Medulla oblongata (tissue), 1 donor: ENCODE data around the gene KDM4B.
"Not testable (repeated sequence)": the region's sequence is repeated elsewhere in the genome, so short reads cannot be mapped to it uniquely, and the experiment has no call there.

Source experiments
- DNase-seq: peaks from one replicate; pipeline ENCODE4 v3.0.0-alpha.2; 2015; ENCODE audit errors: extremely low spot score

Gene KDM4B

DNA sequence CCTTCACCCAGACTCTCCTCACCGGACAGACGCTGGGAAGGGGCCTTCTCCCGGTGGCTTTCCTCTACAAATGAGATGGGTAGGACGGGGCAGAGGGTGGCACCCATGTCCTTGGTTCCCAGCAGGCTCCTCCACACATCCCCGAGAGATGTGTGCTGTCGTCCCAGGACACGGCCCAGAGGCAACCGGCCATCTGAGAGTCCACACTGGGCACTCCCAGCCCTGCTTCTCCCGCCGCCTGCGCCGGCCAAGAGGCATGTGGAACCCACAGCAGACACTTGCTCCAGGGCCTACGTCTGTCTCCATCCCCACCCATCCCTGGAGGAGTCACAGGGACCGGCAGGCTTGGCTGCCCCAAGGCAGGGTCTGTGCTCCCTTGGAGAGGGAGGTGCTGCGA is 179.9 kb downstream of the KDM4B start:
- no peak for DNase-seq

DNA sequence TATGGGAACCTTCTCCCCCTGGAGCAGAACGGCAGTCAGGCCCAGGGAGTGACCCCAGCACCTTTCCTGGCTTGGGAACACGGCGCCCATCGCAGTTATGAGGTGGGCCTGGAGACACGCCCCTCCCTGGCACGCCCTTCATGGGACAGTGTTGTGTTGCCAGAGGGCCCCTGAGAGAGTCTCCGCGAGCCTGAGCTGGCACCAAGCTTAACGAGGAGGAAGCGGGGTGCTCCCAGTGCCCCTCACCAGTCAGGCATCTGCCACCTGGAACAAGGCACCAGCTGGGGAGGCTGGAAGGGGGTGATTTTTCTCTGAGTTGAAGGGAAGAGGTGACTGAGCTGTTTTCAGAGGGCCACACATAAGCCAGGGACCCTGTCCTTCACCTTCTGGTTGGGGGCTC is 180.6 kb downstream of the KDM4B start:
- no peak for DNase-seq

DNA sequence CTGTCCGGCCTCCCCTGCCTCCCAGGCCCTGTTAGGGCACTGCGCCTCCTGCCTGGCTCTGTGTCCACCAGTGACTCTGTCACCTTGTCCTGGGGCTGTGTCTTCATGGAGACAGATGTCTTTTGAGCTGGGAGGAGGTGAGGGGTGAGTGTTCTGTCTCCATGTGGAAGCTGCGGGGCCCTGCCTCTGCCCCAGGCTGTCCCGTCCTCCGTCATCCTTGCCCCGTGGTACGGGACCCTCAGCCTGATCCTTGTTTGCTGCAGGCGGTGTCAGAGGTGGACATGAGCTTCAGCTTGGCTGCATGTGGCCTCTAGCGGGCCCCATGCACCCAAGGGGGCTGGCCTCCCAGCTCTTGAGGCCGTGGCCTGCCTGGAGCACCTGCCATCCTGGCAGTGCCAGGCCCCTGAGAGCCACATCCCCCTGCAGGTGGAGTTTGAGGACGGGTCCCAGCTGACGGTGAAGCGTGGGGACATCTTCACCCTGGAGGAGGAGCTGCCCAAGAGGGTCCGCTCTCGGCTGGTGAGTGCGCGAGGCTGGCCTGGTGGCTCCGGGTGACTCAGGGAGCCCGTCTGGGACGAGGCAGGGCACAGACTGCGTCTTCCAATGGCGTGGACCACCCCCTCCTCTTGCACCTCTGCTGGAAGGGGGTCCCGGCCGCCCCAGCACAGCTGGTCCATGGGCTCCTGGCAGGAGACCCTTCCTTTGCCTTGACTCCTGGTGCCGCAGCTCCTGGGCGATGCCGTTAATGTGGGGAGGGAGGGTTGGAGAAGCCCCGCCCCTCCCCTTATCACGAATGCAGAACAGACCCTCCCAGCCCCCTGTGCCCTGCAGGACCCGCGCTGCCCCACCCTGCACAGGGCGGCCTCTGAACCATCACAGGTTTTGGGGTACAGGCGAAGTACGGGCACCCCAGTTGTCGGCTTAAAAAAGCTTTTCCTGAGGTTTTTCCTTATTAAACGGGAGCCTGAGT is 181.3 kb downstream of the KDM4B start:
- DNase-seq: no peak

DNA sequence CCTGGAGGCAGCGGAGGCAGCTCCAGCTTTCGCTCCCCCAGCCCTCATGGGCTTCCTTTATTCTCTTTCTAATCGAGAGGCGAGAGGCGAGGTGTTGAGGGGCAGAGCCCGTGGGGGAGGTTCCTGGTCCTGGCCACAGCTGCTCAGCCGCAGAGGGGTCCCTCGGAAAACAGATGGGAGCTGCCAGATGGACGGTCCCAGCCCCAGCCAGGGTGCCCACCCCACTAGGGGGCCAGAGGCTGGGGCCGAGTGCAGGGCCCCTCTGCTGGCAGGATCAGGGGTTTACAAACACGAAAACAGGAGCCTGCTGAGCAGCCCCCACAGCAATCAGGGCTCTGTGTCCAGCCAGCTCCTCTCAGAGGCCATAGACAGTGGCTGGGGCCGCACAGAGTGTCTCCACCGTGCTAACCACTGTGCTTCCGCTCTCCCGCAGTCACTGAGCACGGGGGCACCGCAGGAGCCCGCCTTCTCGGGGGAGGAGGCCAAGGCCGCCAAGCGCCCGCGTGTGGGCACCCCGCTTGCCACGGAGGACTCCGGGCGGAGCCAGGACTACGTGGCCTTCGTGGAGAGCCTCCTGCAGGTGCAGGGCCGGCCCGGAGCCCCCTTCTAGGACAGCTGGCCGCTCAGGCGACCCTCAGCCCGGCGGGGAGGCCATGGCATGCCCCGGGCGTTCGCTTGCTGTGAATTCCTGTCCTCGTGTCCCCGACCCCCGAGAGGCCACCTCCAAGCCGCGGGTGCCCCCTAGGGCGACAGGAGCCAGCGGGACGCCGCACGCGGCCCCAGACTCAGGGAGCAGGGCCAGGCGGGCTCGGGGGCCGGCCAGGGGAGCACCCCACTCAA is 182.2 kb downstream of the KDM4B start:
- DNase-seq: no peak

DNA sequence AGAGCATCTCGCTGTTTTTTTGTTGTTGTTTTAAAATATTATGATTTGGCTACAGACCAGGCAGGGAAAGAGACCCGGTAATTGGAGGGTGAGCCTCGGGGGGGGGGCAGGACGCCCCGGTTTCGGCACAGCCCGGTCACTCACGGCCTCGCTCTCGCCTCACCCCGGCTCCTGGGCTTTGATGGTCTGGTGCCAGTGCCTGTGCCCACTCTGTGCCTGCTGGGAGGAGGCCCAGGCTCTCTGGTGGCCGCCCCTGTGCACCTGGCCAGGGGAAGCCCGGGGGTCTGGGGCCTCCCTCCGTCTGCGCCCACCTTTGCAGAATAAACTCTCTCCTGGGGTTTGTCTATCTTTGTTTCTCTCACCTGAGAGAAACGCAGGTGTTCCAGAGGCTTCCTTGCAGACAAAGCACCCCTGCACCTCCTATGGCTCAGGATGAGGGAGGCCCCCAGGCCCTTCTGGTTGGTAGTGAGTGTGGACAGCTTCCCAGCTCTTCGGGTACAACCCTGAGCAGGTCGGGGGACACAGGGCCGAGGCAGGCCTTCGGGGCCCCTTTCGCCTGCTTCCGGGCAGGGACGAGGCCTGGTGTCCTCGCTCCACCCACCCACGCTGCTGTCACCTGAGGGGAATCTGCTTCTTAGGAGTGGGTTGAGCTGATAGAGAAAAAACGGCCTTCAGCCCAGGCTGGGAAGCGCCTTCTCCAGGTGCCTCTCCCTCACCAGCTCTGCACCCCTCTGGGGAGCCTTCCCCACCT is 183.3 kb downstream of the KDM4B start:
- no peak for DNase-seq

DNA sequence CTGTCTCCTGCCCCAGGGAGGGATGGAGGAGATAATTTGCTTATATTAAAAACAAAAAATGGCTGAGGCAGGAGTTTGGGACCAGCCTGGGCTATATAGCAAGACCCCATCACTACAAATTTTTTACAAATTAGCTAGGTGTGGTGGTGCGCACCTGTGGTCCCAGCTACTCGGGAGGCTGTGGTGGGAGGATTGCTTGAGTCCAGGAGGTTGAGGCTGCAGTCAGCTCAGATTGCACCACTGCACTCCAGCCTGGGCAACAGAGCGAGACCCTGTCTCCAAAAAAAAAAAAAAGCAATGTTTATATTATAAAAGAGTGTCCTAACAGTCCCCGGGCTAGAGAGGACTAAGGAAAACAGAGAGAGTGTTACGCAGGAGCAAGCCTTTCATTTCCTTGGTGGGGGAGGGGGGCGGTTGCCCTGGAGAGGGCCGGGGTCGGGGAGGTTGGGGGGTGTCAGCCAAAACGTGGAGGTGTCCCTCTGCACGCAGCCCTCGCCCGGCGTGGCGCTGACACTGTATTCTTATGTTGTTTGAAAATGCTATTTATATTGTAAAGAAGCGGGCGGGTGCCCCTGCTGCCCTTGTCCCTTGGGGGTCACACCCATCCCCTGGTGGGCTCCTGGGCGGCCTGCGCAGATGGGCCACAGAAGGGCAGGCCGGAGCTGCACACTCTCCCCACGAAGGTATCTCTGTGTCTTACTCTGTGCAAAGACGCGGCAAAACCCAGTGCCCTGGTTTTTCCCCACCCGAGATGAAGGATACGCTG is 184.0 kb downstream of the KDM4B start:
- DNase-seq: no peak

DNA sequence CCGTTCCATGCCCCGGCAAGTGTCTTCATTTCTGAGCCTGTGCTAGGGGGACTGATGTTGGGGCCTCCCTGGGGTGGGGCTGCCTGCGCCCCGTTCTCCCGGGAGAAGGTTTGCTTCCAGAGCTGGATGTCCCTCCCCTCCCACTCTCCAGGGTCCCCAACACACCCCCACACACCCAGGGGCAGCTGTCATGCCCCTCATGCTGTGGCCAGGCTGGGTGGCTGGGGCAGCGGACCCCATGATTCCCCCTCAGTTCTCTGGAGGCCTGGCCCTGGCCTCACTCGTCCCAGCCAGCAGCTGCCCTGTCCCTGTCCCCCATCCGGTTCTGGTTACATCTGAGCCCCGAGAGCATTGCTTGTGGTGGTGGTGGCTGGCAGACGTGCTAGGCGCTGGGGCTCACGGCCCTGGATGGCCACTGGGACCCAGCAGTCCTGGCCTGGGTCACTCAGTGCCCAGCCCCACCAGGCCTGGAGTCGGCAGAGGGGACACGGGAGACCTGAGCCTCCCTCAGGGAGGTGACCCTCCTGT is 184.8 kb downstream of the KDM4B start:
- no peak for DNase-seq

DNA sequence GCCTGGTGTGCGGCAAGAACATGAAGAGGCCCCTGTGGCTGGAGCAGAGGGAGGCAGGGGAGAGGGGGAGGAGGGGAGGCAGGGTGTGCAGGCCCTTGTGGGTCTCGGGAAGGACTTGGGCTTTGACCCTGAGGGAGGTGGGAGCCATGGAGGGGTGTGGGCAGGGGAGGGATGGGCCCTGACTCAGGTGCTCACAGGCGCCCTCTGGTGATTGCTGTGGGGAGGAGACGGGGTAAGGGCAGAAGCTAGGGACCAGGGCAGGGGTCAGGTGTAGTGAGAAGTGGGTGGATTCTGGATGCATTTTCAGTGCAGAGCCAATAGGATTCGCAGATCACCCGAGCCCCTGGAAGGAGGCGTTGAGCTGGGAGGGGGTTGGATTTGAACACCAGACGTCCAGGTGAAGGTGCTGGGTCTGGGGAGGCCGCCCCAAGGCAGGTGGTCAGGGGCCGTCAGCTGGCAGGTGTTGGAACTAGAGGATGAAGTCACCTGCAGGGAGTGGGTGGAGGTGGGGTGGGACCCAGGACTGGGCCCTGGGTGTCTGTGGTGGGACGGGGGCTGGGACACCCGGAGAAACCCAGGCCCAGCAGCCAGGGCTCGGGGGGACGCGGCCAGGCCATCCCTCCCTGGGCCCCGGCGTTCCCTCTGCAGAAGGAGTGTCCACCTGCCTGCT is 185.4 kb downstream of the KDM4B start:
- no peak for DNase-seq

DNA sequence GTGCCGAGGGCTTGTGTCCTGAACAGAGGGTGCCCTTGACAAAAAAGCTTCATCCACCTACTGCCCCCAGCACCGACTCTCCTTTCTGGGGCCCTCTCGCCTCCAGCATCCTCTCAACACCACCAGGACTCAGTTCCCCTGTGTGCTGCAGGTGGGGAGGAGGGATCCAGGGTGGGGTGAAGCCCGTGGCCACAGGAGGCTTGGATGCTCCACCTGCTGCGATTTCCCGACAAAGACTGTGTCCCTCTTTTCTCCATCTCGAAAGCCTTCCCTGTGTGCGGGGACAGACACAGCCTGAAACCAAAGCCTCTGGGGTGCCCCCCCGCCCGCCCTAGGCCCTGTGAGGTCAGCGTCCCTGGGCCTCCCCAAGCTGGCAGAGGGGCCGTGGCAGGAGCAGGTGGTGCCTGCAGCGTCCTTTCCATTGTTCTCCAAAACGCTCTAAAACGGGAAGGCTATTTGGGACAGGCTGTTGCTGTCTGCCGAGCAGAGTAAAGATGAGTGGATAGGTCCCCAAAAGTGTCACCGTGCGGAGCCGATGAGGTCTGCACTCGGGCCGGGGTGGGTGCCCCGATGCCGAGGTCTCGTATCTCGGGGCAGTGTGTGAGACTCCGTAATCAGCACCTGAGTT is 186.0 kb downstream of the KDM4B start:
- DNase-seq: no peak

DNA sequence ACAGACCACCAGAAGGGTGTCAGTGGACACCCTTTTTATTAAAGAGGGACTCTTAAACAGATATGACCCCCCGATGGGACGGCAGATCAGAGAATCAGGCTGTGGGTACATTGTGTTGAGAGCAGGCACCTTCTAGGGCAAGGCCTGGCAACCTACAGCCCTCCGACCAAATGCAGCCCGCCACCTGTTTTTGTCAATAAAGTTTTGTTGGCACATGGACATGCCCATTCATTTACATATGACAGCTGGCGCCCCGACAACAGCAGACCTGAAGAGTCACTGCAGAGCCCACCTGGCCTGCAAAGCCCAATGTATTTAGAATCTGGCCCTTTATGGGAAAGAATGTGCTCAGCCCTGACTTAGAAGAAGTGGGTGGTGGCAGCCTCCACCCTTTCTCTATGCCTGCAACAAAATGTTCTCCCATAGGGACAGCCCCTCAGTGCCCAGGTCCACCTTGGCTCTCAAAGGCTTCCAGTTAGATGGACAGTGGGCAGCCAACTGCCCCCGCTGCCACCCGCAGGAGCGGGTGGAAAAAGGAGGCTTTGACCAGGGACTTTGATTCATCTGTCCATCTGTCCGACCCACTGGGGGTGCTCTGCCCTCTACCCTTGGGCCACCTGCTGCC is 186.8 kb downstream of the KDM4B start:
- DNase-seq: no peak

DNA sequence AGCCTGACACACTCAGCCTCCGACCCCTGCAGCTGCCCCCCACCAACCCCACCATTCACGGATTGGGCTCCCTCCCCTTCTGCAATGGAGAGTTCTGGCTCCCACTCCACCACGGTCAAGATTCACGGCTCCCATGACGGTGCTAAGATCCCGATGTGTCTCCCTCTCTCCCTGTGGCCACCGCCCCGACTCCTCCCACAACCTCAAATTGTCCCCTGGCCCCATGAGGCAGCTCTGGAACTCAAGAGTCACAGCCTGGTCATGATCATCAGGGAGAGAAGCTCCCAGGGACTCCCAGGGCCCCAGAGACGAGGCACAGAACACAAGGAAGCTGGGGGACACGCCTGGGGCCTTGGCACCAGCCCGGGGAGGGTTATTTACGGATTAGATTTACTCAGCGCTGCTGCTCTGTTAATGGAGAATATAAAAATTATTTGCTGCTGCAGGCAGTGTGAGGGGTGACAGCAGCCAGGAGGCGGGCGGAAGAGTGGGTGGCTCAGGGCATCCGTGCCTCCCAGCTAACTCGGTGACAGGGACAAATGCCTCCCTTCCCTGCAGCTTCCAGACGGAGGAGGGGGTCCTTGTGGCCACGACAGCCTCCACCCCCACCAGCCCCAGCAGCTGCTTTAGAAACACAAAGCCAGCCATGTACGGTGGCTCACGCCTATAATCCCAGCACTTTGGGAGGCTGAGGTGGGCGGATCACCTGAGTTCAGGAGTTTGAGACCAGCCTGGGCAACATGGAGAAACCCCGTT is 187.5 kb downstream of the KDM4B start:
- no peak for DNase-seq

DNA sequence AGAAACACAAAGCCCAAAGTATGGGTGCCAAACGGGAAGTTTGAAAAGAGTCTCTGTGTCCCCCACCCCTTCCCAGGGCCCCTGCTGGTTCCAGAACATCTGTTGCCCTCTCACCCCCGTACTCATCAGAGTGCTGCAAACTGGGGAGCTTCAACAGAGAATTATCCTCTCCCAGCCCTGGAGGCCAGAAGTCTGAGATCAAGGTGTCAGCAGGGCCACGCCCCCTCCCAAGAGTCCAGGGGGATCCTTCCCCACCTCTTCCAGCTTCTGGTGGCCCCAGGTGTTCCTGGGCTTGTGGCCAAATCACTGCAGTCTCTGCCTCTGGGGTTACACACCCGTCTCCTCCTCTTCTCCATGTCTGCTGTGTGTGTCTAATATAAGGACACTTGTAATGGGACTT is 188.3 kb downstream of the KDM4B start:
- no peak for DNase-seq

DNA sequence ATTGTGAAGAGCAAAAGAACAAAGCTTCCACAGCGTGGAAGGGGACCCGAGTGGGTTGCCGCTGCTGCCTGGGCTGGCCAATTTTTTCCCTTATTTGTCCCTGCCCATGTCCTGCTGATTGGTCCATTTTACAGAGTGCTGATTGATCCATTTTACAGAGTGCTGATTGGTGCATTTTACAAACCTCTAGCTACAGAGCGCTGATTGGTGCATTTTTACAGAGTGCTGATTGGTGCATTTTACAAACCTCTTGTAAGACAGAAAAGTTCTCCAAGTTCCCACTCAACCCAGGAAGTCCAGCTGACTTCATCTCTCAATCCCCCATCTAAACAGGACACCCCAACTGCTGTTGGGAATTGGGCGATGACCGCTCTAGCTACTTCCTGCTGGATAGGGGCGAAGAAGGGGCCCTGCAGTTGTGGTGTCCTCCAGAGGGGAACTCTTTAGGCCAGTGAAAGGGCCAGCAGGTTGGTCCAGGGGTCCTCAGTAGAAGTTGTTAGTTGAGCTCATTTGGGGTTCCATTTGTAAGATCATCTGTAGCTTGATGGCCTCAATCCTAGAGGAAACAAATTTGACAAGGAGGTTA is 189.7 kb downstream of the KDM4B start:
- DNase-seq: not testable (repeated sequence)

DNA sequence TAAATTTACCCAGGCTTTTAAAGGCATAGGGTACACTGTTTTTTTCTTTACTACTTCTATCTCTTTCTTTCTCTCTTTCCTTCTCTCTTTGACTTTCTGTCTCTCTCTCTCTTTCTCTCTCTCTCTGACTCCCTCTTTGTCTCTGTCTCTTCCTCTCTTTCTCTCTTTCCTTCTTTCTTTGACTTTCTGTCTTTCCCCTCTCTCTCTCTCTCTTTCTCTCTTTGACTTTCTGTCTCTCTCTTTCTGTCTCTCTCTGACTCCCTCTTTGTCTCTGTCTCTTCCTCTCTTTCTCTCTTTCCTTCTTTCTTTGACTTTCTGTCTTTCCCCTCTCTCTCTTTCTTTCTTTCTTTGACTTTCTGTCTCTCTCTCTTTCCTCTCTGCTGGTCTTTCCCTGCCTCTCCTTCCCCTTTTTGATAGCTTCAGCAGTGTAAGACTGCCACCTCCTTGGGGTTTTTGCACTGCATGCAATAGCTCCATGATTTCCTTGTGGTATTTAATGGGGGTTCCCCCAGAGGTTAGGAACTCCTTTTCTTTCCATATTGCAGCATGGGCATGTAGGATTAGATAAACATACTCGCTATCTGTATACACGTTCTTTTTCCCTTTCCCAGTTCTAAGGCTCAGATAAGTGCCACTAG is 191.4 kb downstream of the KDM4B start:
- DNase-seq: not testable (repeated sequence)

DNA sequence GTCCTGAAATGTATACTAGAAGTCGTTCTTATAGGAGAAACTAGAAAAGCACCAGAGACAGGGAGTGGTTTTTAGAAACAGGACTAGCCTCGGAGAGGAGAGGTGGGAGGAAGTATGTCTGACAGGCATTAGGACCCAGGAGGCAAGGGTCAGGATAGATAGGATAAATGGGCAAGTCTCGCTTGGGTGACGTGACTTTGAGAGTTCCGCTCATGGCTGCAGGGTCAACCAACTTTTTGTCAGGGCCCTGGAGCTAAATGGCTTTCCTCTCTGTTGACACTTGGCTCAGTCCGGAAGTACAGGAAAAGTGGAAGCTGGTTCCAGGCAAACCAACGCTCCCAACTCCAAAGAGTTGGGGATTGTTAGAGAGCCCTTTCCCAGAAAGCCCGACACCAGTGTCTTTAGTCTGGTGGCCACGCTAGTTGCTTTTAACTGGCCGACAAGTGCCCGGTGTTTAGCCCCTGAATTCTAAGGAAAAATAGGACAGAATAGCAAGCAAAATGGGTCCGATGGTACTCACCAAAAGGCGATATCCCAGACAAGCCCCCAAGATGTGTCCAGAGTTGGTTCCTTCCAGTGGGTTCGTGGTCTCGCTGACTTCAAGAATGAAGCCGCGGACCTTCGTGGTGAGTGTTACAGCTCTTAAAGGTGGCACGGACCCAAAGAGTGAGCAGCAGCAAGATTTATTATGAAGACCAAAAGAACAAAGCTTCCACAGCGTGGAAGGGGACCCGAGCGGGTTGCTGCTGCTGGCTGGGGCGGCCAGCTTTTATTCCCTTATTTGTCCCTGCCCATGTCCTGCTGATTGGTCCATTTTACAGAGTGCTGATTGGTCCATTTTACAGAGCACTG is 196.2 kb downstream of the KDM4B start:
- not testable (repeated sequence) for DNase-seq

DNA sequence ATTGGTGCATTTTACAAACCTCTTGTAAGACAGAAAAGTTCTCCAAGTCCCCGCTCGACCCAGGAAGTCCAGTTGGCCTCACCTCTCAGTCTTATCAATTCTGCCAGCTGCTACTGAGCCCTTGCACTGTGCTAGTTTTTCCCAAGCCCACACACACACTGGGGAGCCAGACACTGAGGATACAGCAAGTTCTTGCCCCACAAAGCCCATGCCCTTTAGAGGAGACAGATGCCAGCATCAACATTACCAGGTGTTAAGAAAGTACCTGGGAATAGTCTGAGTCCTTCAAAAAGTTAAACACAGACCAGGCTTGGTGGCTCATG is 196.7 kb downstream of the KDM4B start:
- DNase-seq: no peak

DNA sequence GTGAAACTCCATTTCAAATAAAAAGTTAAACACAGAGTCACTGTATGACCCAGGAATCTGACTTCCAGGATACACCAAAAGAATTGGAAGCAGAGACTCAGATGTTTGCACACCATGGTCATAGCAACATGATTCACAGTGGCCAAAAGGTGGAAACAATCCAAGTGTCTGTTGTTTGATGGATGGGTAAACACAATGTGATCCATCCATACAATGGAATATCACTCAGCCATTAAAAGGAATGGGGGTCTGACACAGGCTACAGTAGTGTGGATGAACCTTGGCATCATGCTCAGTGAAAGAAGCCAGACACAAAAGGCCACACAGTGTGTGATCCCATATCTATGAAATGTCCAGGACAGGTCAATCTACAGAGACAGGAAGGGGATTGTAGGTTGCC is 197.3 kb downstream of the KDM4B start:
- no peak for DNase-seq
